SKM-1 treated with dmso at 0.1 percent for 144 hours (cell line): ENCODE results near the gene CPN1.

Experiments
- DNase-seq: peaks from one replicate; lab custom pipeline; 2025; ENCODE audit not compliant: unreplicated experiment; lab: John Stamatoyannopoulos, UW

Gene CPN1

GRCh38 chr10:99999319-100000108 is 82.2 kb downstream of the CPN1 start:
- DNase-seq = no peak

- no peak for DNase-seq
Observed at GRCh38 chr10:99998889-99999288, 82.8 kb downstream of the CPN1 start.

GRCh38 chr10:99996671-99997648 is 84.7 kb downstream of the CPN1 start:
- no peak for DNase-seq

GRCh38 chr10:99995713-99996112 is 86.0 kb downstream of the CPN1 start:
- DNase-seq = no peak

GRCh38 chr10:99995269-99995668 is 86.4 kb downstream of the CPN1 start:
- DNase-seq = no peak

- no peak for DNase-seq
Observed at GRCh38 chr10:99994801-99995200, 86.9 kb downstream of the CPN1 start.

GRCh38 chr10:99993701-99994689 is 87.7 kb downstream of the CPN1 start:
- DNase-seq = peak; percentile 87
